ENCODE measurements around the gene TRPC4AP.

DNA sequence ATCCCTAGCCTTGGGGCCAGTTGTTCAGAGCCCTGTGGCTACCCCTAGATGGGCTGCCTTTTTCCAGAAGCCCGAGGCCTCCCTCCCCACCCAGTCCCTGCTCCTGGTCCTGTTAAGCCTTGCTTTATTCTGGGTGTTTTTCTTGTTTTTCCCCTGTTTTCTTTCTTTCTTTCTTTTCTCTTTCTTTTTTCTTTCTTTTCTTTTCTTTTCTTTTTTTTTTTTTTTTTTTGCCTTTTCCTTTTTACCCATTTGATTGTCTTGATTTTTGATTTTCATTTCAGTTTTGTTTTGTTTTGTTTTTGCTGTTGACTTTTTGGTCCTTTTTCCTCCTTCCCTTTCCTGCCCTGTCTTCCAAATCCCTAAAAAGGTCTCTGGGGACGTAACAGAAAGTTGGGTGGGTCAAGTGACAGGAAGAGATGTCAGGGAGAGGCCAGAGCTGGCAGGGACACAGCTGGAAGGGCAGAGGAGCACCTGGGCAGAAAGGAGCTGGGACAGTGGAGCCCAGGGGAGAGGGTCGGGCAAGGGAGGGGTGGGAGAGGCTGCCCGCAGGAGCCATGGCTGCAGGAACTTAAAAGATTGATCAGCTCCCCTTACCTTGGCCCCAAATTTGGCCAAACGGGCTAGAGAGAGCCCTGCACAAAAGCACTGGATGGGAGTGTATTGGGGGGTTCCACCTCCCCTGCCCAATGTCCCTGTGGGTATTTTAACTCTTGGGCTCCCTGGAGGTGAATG is 109.4 kb downstream of the TRPC4AP start:
- TF ChIP-seq POLR2A (IDR thresholded peaks at IDR 0.05) = no peak
- TF ChIP-seq, protein P1, sequence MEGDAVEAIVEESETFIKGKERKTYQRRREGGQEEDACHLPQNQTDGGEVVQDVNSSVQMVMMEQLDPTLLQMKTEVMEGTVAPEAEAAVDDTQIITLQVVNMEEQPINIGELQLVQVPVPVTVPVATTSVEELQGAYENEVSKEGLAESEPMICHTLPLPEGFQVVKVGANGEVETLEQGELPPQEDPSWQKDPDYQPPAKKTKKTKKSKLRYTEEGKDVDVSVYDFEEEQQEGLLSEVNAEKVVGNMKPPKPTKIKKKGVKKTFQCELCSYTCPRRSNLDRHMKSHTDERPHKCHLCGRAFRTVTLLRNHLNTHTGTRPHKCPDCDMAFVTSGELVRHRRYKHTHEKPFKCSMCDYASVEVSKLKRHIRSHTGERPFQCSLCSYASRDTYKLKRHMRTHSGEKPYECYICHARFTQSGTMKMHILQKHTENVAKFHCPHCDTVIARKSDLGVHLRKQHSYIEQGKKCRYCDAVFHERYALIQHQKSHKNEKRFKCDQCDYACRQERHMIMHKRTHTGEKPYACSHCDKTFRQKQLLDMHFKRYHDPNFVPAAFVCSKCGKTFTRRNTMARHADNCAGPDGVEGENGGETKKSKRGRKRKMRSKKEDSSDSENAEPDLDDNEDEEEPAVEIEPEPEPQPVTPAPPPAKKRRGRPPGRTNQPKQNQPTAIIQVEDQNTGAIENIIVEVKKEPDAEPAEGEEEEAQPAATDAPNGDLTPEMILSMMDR (IDR thresholded peaks at IDR 0.05) = no peak
